Activated CD8-positive, alpha-beta T cell treated with anti-CD3 and anti-CD28 coated beads, Interleukin-2, amount 10 ng/mL, durations not matched to agents 7 days and 5 days (primary cell): ENCODE data around the gene PLSCR3. TPM values are rescaled to one million over a fixed set of nuclear protein-coding genes. Genes with fewer than 3 reads are reported as not detected.

Experiments used
- ATAC-seq: fragments of 150-1000 bp; cut with Tn5 transposase; one replicate; pipeline ENCODE4 v1.10.0; 2021; ENCODE audit warnings: moderate library complexity
- CTCF ChIA-PET: fragments of 350-600 bp; sonication (Branson Sonifier 250); formaldehyde crosslinking; loops from one replicate; lab custom pipeline; 2021; ENCODE audit warnings: antibody characterized with exemption; lab: Charles Lee
- POLR2A ChIA-PET: fragments of 350-600 bp; sonication (Branson Sonifier 250); formaldehyde crosslinking; loops from one replicate; lab custom pipeline; 2021; ENCODE audit warnings: antibody characterized with exemption; lab: Charles Lee
- DNase-seq: peaks from one replicate; pipeline ENCODE4 v3.0.0-alpha.2; 2020
- H3K27ac Mint-ChIP-seq: one replicate; pipeline ENCODE4 v1.8.0; 2021; ENCODE audit warnings: mild to moderate bottlenecking, mixed read lengths
- H3K27me3 Mint-ChIP-seq: one replicate; pipeline ENCODE4 v1.8.0; 2021; ENCODE audit warnings: low read depth, mixed read lengths
- H3K36me3 Mint-ChIP-seq: one replicate; pipeline ENCODE4 v1.8.0; 2021; ENCODE audit warnings: low read depth, mixed read lengths
- H3K4me1 Mint-ChIP-seq: one replicate; pipeline ENCODE4 v1.8.0; 2021; ENCODE audit warnings: low read depth, mixed read lengths
- H3K4me3 Mint-ChIP-seq: one replicate; pipeline ENCODE4 v1.8.0; 2021; ENCODE audit warnings: mild to moderate bottlenecking, mixed read lengths
- H3K9me3 Mint-ChIP-seq: one replicate; pipeline ENCODE4 v1.8.0; 2022; ENCODE audit warnings: mixed read lengths; ENCODE audit not compliant: insufficient read depth
- total RNA-seq, 2 experiments: library from RNA; stranded (reverse); gene quantifications; one replicate each; pipeline ENCODE4 v1.2.3, GENCODE V29; 2021

The PLSCR3 gene
- total RNA-seq, 2 experiments from 2014 or later, result 87.9 to 92.6 TPM

GRCh38 chr17:7346761-7347614 is 47.3 kb downstream of the PLSCR3 start:
- H3K9me3 Mint-ChIP-seq, result no peaks in the 10 kb centered on the region
- POLR2A ChIA-PET, result interaction anchor here (3.0 to 5.0 kb wide), 2 partner anchors 10 kb away, joined by 17 to 54 read pairs; partner anchors contain the start of gene ACAP1
- H3K4me1 Mint-ChIP-seq, result peaks cover 52% of the 10 kb centered on the region
- H3K4me3 Mint-ChIP-seq, result no peak overlapping the region
- CTCF ChIA-PET, result interaction anchor here (1.2 to 4.6 kb wide), 4 partner anchors 10 to 214 kb away, joined by 3 to 35 read pairs (median 21); partner anchors contain the start of genes ACAP1, NEURL4 and SENP3
- no peak for ATAC-seq
- peak overlapping the region; percentile 55 for H3K27ac Mint-ChIP-seq
- DNase-seq, result no peak
- H3K36me3 Mint-ChIP-seq, result peaks cover 74% of the 10 kb centered on the region
- no peaks in the 10 kb centered on the region for H3K27me3 Mint-ChIP-seq

GRCh38 chr17:7343250-7343649 is 51.1 kb downstream of the PLSCR3 start:
- Mint-ChIP-seq H3K9me3 (no peaks in the 10 kb centered on the region), H3K27ac (peak overlapping the region; percentile 60), H3K27me3 (no peaks in the 10 kb centered on the region), H3K36me3 (peaks cover 73% of the 10 kb centered on the region), H3K4me1 (peaks cover 38% of the 10 kb centered on the region), H3K4me3 (no peak overlapping the region)
- no peak for DNase-seq
- ChIA-PET CTCF (interaction anchor here (1.6 to 2.7 kb wide), 3 partner anchors 8 to 19 kb away, joined by 3 to 15 read pairs (median 13); partner anchors contain the start of gene TMEM95), POLR2A (interaction anchor here (1.2 to 2.2 kb wide), 3 partner anchors 11 to 30 kb away, joined by 3 to 12 read pairs (median 5); partner anchors contain the start of gene NEURL4)
- no peak for ATAC-seq

- Mint-ChIP-seq H3K9me3 (no peaks in the 10 kb centered on the region), H3K4me3 (no peak overlapping the region), H3K36me3 (peaks cover 75% of the 10 kb centered on the region), H3K27me3 (no peaks in the 10 kb centered on the region), H3K4me1 (peaks cover 38% of the 10 kb centered on the region), H3K27ac (peak overlapping the region; percentile 46)
- CTCF ChIA-PET, result interaction anchor here (1.9 kb wide), 1 partner anchor 12 kb away, joined by 6 read pairs; the partner anchor contains the start of gene NEURL4
- DNase-seq (no peak), ATAC-seq (no peak)
- POLR2A ChIA-PET, result interaction anchor here (0.7 to 2.2 kb wide), 2 partner anchors 12 to 94 kb away, joined by 4 to 12 read pairs; partner anchors contain the start of gene NEURL4
Observed at GRCh38 chr17:7341842-7342241, 52.5 kb downstream of the PLSCR3 start.

- Mint-ChIP-seq H3K4me1 (peaks cover 50% of the 10 kb centered on the region), H3K27me3 (no peaks in the 10 kb centered on the region), H3K4me3 (peak overlapping the region; percentile 1), H3K27ac (peak overlapping the region; percentile 2), H3K9me3 (no peaks in the 10 kb centered on the region), H3K36me3 (peaks cover 67% of the 10 kb centered on the region)
- POLR2A ChIA-PET, result interaction anchor here (0.9 kb wide), 1 partner anchor 14 kb away, joined by 3 read pairs; no protein-coding TSS in a partner anchor
- ATAC-seq (no peak), DNase-seq (no peak)
- CTCF ChIA-PET, result no interaction called here
Observed at GRCh38 chr17:7340179-7340578, 54.1 kb downstream of the PLSCR3 start.

Other genes starting within 250 kb of the PLSCR3 start
- 1 to 10 TPM in 1 of 2 experiments, under 1 TPM in 1; 0.63 to 1.3 TPM for gene ASGR1, start 215.2 kb downstream of the PLSCR3 start, total RNA-seq
- gene DLG4, start 174.7 kb downstream of the PLSCR3 start, total RNA-seq, result 10 to 100 TPM; 10.1 to 11.7 TPM
- 100 to 1,000 TPM; 348 to 371 TPM for gene ACADVL, start 174.6 kb downstream of the PLSCR3 start, total RNA-seq
- 10 to 100 TPM; 52.4 to 56.6 TPM for gene DVL2, start 160.0 kb downstream of the PLSCR3 start, total RNA-seq
- 10 to 100 TPM; 53.6 to 57.9 TPM for gene PHF23, start 155.1 kb downstream of the PLSCR3 start, total RNA-seq
- gene GABARAP, start 152.1 kb downstream of the PLSCR3 start, total RNA-seq, result 100 to 1,000 TPM; 203 to 227 TPM
- 100 to 1,000 TPM; 171 to 186 TPM for gene CTDNEP1, start 142.8 kb downstream of the PLSCR3 start, total RNA-seq
- gene ELP5, start 142.3 kb downstream of the PLSCR3 start, total RNA-seq, result 10 to 100 TPM; 63.5 to 66.1 TPM
- 1 to 10 TPM; 1.1 to 1.3 TPM for gene CLDN7, start 132.0 kb downstream of the PLSCR3 start, total RNA-seq
- gene SLC2A4, start 112.8 kb downstream of the PLSCR3 start, total RNA-seq, result not detected
- under 1 TPM; 0.37 to 0.66 TPM for gene YBX2, start 99.9 kb downstream of the PLSCR3 start, total RNA-seq
- 100 to 1,000 TPM; 685 to 690 TPM for gene EIF5A, start 86.9 kb downstream of the PLSCR3 start, total RNA-seq
- gene GPS2, start 79.2 kb downstream of the PLSCR3 start, total RNA-seq, result 10 to 100 TPM; 86.3 to 88.0 TPM
- 10 to 100 TPM; 45.6 to 47.0 TPM for gene NEURL4, start 65.2 kb downstream of the PLSCR3 start, total RNA-seq
- 100 to 1,000 TPM; 573 to 605 TPM for gene ACAP1, start 58.0 kb downstream of the PLSCR3 start, total RNA-seq
- gene KCTD11, start 42.4 kb downstream of the PLSCR3 start, total RNA-seq, result 10 to 100 TPM; 11.4 to 11.8 TPM
- gene TMEM95, start 39.4 kb downstream of the PLSCR3 start, total RNA-seq, result not detected
- gene TNK1, start 13.4 kb downstream of the PLSCR3 start, total RNA-seq, result 1 to 10 TPM; 2.1 to 2.6 TPM
- gene TMEM256, start 9.6 kb upstream of the PLSCR3 start, total RNA-seq, result 10 to 100 TPM; 61.8 to 62.3 TPM
- 1 to 10 TPM; 4.7 to 5.2 TPM for gene NLGN2, start 13.3 kb upstream of the PLSCR3 start, total RNA-seq
- not detected for gene SPEM1, start 25.8 kb upstream of the PLSCR3 start, total RNA-seq
- gene SPEM2, start 31.1 kb upstream of the PLSCR3 start, total RNA-seq, result not detected
- gene SPEM3, start 34.3 kb upstream of the PLSCR3 start, total RNA-seq, result not detected
- 10 to 100 TPM; 16.5 to 18.1 TPM for gene TMEM102, start 40.9 kb upstream of the PLSCR3 start, total RNA-seq
- 10 to 100 TPM; 16.6 to 18.8 TPM for gene FGF11, start 45.0 kb upstream of the PLSCR3 start, total RNA-seq
- gene CHRNB1, start 50.5 kb upstream of the PLSCR3 start, total RNA-seq, result 10 to 100 TPM; 14.1 to 15.7 TPM
- 10 to 100 TPM; 29.8 to 30.0 TPM for gene ZBTB4, start 85.1 kb upstream of the PLSCR3 start, total RNA-seq
- not detected for gene SLC35G6, start 86.9 kb upstream of the PLSCR3 start, total RNA-seq
- 100 to 1,000 TPM; 183 to 185 TPM for gene POLR2A, start 89.8 kb upstream of the PLSCR3 start, total RNA-seq
- gene TNFSF12, start 154.5 kb upstream of the PLSCR3 start, total RNA-seq, result 100 to 1,000 TPM in 1 of 2 experiments, 10 to 100 TPM in 1; 93.7 to 100 TPM
- 1 to 10 TPM; 8.0 to 9.0 TPM for gene TNFSF13, start 164.2 kb upstream of the PLSCR3 start, total RNA-seq
- gene SENP3, start 167.4 kb upstream of the PLSCR3 start, total RNA-seq, result 10 to 100 TPM; 54.4 to 62.0 TPM
- 10 to 100 TPM in 1 of 2 experiments, 1 to 10 TPM in 1; 9.4 to 10.7 TPM for gene CD68, start 185.1 kb upstream of the PLSCR3 start, total RNA-seq
- 10 to 100 TPM; 69.0 to 70.4 TPM for gene MPDU1, start 189.3 kb upstream of the PLSCR3 start, total RNA-seq
- under 1 TPM; 0.29 to 0.34 TPM for gene SOX15, start 195.6 kb upstream of the PLSCR3 start, total RNA-seq
- 10 to 100 TPM; 27.6 to 31.8 TPM for gene FXR2, start 220.4 kb upstream of the PLSCR3 start, total RNA-seq
- gene SAT2, start 233.3 kb upstream of the PLSCR3 start, total RNA-seq, result 10 to 100 TPM; 18.2 to 21.4 TPM
- not detected for gene SHBG, start 235.6 kb upstream of the PLSCR3 start, total RNA-seq